Measurements from ENCODE around the gene HDAC11.
"Not testable (repeated sequence)": the region's sequence is repeated elsewhere in the genome, so short reads cannot be mapped to it uniquely, and the experiment has no call there.

The HDAC11 gene

GRCh38 chr3:13508496-13508895 is 28.4 kb downstream of the HDAC11 start:
- no peak for DNase-seq

- DNase-seq = no peak
Measured at GRCh38 chr3:13509059-13509815, 29.1 kb downstream of the HDAC11 start.

GRCh38 chr3:13509816-13510192 is 29.7 kb downstream of the HDAC11 start:
- DNase-seq = no peak

GRCh38 chr3:13512451-13512850 is 32.3 kb downstream of the HDAC11 start:
- no peak for DNase-seq

GRCh38 chr3:13513051-13513912 is 33.2 kb downstream of the HDAC11 start:
- DNase-seq = no peak

- DNase-seq = no peak
Measured at GRCh38 chr3:13513913-13514517, 33.9 kb downstream of the HDAC11 start.

GRCh38 chr3:13514639-13515435 is 34.7 kb downstream of the HDAC11 start:
- DNase-seq = no peak

- DNase-seq = no peak
Measured at GRCh38 chr3:13515786-13516759, 36.0 kb downstream of the HDAC11 start.

- no peak for DNase-seq
Measured at GRCh38 chr3:13516760-13517135, 36.6 kb downstream of the HDAC11 start.

GRCh38 chr3:13517253-13517977 is 37.3 kb downstream of the HDAC11 start:
- DNase-seq = no peak

- no peak for DNase-seq
Measured at GRCh38 chr3:13518516-13518953, 38.4 kb downstream of the HDAC11 start.

GRCh38 chr3:13519006-13519791 is 39.1 kb downstream of the HDAC11 start:
- no peak for DNase-seq

- no peak for DNase-seq
Measured at GRCh38 chr3:13520326-13520880, 40.3 kb downstream of the HDAC11 start.

GRCh38 chr3:13521309-13521708 is 41.2 kb downstream of the HDAC11 start:
- no peak for DNase-seq

GRCh38 chr3:13521749-13522148 is 41.6 kb downstream of the HDAC11 start:
- not testable (repeated sequence) for DNase-seq

GRCh38 chr3:13522236-13522635 is 42.1 kb downstream of the HDAC11 start:
- no peak for DNase-seq

GRCh38 chr3:13524979-13525669 is 45.0 kb downstream of the HDAC11 start:
- DNase-seq = no peak

- no peak for DNase-seq
Measured at GRCh38 chr3:13525827-13526625, 45.9 kb downstream of the HDAC11 start.

All from SHP77 (cell line).